ENCODE data around the gene GSTO2.

GSTO2 gene

DNA sequence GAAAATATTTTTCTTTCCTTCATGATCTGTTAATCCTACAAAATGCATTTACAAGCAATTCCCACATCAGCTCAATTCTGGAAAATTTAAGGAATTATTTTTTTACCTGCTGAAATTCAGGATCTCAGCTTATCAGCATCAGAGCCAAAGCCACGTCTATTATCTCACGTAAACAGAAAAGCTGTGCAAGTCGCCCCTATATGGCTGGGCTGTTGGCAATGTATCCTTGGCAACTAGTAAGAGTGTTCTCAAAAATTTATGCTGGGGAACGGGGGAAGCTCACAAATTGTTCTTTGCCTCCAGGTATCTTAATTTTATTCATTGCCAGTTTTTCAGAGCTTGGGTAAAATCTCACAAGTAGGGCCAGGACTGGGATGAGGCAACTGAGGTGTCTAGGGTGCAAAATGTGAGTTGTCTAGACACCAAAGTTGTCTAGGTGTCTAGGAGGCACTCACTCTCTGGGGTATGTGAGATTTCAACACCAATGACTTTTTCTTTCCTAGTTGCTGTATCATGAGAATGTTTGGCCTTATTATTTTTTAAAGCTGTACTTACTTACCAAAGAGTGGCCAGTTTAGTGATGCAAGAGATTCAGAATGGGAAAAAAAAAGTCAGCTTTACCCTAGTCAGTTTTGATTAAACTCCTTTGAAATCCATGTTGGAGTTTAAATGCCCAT, 5.1 kb downstream of the GSTO2 start:
- H3K4me1 ChIP-seq (ENCODE audit: insufficient read depth, low read length, poor library complexity, severe bottlenecking) = peaks cover 5% of the 10 kb centered on the region
- H4K20me1 ChIP-seq (ENCODE audit: insufficient read depth, low read length, poor library complexity, severe bottlenecking) = no peaks in the 10 kb centered on the region
- no peaks in the 10 kb centered on the region for H3K79me2 ChIP-seq (ENCODE audit: insufficient read depth, low read length)
- no peak overlapping the region for H3K9ac ChIP-seq (ENCODE audit: low read depth, low read length, poor library complexity, severe bottlenecking)
- TF ChIP-seq EZH2phosphoT487 (IDR thresholded peaks at IDR 0.05; ENCODE audit: borderline replicate concordance) = no peak
- no peak for TF ChIP-seq CTCF (conservative IDR thresholded peaks at IDR 0.05; ENCODE audit: low read length)
- no peaks in the 10 kb centered on the region for H3K27me3 ChIP-seq (ENCODE audit: insufficient read depth, low read length, poor library complexity, severe bottlenecking)
- H3K4me3 ChIP-seq (ENCODE audit: low read length, poor library complexity, severe bottlenecking) = no peak overlapping the region
- H2AFZ ChIP-seq (ENCODE audit: low read length) = peak overlapping the region; percentile 51; the same call in 1 of the 2 replicates
- no peaks in the 10 kb centered on the region for H3F3A ChIP-seq (ENCODE audit: low read depth)
- H3K9me3 ChIP-seq (ENCODE audit: insufficient read depth, low read depth, low read length) = no peaks in the 10 kb centered on the region
- no peaks in the 10 kb centered on the region for H3K36me3 ChIP-seq (ENCODE audit: insufficient read depth, low read length)
- no peak overlapping the region for H3K4me2 ChIP-seq (ENCODE audit: low read depth, low read length, poor library complexity, severe bottlenecking)
- H3K9me2 ChIP-seq (replicated peaks; ENCODE audit: low read depth, low read length) = no peaks in the 10 kb centered on the region

- Histone ChIP-seq H3K79me2 (ENCODE audit: insufficient read depth, low read length) (no peaks in the 10 kb centered on the region), H3K4me3 (ENCODE audit: low read length, poor library complexity, severe bottlenecking) (no peak overlapping the region), H3K9me3 (ENCODE audit: insufficient read depth, low read depth, low read length) (no peaks in the 10 kb centered on the region), H2AFZ (ENCODE audit: low read length) (peak overlapping the region; percentile 51; the same call in 1 of the 2 replicates), H4K20me1 (ENCODE audit: insufficient read depth, low read length, poor library complexity, severe bottlenecking) (no peaks in the 10 kb centered on the region), H3K36me3 (ENCODE audit: insufficient read depth, low read length) (no peaks in the 10 kb centered on the region), H3K4me1 (ENCODE audit: insufficient read depth, low read length, poor library complexity, severe bottlenecking) (no peaks in the 10 kb centered on the region), H3F3A (ENCODE audit: low read depth) (no peaks in the 10 kb centered on the region), H3K9me2 (replicated peaks; ENCODE audit: low read depth, low read length) (no peaks in the 10 kb centered on the region), H3K27me3 (ENCODE audit: insufficient read depth, low read length, poor library complexity, severe bottlenecking) (no peaks in the 10 kb centered on the region), H3K4me2 (ENCODE audit: low read depth, low read length, poor library complexity, severe bottlenecking) (no peak overlapping the region), H3K9ac (ENCODE audit: low read depth, low read length, poor library complexity, severe bottlenecking) (no peak overlapping the region)
- TF ChIP-seq EZH2phosphoT487 (IDR thresholded peaks at IDR 0.05; ENCODE audit: borderline replicate concordance) (no peak), CTCF (conservative IDR thresholded peaks at IDR 0.05; ENCODE audit: low read length) (peak; percentile 63)
Observed at GRCh38 chr10:104274762-104275721, 6.1 kb downstream of the GSTO2 start.

GRCh38 chr10:104276192-104276591, 7.2 kb downstream of the GSTO2 start:
- Histone ChIP-seq H3K4me3 (ENCODE audit: low read length, poor library complexity, severe bottlenecking) (no peak overlapping the region), H3K4me1 (ENCODE audit: insufficient read depth, low read length, poor library complexity, severe bottlenecking) (no peaks in the 10 kb centered on the region), H3K79me2 (ENCODE audit: insufficient read depth, low read length) (no peaks in the 10 kb centered on the region), H3K9me3 (ENCODE audit: insufficient read depth, low read depth, low read length) (no peaks in the 10 kb centered on the region), H4K20me1 (ENCODE audit: insufficient read depth, low read length, poor library complexity, severe bottlenecking) (no peaks in the 10 kb centered on the region), H3K9ac (ENCODE audit: low read depth, low read length, poor library complexity, severe bottlenecking) (no peak overlapping the region), H3K27me3 (ENCODE audit: insufficient read depth, low read length, poor library complexity, severe bottlenecking) (no peaks in the 10 kb centered on the region), H2AFZ (ENCODE audit: low read length) (no peak overlapping the region), H3K9me2 (replicated peaks; ENCODE audit: low read depth, low read length) (no peaks in the 10 kb centered on the region), H3F3A (ENCODE audit: low read depth) (no peaks in the 10 kb centered on the region), H3K4me2 (ENCODE audit: low read depth, low read length, poor library complexity, severe bottlenecking) (no peak overlapping the region), H3K36me3 (ENCODE audit: insufficient read depth, low read length) (no peaks in the 10 kb centered on the region)
- no peak for TF ChIP-seq CTCF (conservative IDR thresholded peaks at IDR 0.05; ENCODE audit: low read length)
- TF ChIP-seq EZH2phosphoT487 (IDR thresholded peaks at IDR 0.05; ENCODE audit: borderline replicate concordance) = no peak

All from Loucy (cell line).